Stimulated activated CD4-positive, alpha-beta T cell treated with anti-CD3 and anti-CD28 coated beads, Interleukin-1b, Interleukin-23, amount 100 ng/mL, for 1 hour (primary cell): ENCODE data around the gene ALMS1.
"Not testable (repeated sequence)": the region's sequence is repeated elsewhere in the genome, so short reads cannot be mapped to it uniquely, and the experiment has no call there.

Experiments used
- DNase-seq, 2 donors: peaks; one replicate each; pipeline ENCODE4 v3.0.0-alpha.2; 2020; ENCODE audit warnings: low read depth in 2 of 2

The ALMS1 gene, protein sequence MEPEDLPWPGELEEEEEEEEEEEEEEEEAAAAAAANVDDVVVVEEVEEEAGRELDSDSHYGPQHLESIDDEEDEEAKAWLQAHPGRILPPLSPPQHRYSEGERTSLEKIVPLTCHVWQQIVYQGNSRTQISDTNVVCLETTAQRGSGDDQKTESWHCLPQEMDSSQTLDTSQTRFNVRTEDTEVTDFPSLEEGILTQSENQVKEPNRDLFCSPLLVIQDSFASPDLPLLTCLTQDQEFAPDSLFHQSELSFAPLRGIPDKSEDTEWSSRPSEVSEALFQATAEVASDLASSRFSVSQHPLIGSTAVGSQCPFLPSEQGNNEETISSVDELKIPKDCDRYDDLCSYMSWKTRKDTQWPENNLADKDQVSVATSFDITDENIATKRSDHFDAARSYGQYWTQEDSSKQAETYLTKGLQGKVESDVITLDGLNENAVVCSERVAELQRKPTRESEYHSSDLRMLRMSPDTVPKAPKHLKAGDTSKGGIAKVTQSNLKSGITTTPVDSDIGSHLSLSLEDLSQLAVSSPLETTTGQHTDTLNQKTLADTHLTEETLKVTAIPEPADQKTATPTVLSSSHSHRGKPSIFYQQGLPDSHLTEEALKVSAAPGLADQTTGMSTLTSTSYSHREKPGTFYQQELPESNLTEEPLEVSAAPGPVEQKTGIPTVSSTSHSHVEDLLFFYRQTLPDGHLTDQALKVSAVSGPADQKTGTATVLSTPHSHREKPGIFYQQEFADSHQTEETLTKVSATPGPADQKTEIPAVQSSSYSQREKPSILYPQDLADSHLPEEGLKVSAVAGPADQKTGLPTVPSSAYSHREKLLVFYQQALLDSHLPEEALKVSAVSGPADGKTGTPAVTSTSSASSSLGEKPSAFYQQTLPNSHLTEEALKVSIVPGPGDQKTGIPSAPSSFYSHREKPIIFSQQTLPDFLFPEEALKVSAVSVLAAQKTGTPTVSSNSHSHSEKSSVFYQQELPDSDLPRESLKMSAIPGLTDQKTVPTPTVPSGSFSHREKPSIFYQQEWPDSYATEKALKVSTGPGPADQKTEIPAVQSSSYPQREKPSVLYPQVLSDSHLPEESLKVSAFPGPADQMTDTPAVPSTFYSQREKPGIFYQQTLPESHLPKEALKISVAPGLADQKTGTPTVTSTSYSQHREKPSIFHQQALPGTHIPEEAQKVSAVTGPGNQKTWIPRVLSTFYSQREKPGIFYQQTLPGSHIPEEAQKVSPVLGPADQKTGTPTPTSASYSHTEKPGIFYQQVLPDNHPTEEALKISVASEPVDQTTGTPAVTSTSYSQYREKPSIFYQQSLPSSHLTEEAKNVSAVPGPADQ (N-terminal part only)

DNA sequence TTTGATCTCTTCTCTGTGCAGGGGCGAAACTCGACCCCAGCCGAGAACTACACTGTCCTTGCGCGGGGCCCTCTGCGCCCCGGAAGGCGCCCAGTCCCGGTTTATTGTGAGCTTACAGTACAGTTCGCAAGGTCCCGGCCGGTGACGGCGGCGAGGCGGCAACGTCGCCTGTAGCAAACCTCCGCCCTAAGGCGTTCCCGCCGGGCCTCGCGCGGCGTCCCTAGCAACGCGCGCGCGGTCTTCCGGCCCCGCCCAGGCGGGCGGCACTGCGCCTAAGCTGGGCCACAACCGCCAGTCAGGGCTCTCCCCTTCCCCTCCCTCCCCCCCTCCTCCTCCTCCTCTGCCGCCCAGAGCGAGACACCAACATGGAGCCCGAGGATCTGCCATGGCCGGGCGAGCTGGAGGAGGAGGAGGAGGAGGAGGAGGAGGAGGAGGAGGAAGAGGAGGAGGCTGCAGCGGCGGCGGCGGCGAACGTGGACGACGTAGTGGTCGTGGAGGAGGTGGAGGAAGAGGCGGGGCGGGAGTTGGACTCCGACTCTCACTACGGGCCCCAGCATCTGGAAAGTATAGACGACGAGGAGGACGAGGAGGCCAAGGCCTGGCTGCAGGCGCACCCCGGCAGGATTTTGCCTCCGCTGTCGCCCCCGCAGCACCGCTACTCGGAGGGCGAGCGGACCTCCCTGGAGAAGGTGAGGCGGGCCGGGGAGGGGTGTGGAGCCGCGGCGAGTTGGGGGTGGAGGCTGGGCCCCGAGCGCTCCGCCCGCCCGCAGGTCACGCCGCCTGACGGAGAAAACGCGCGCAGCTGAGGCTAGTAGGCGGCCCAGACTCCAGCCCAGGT lies at the start of gene ALMS1:
ALMS1 (plus strand) TSS at position 333 of the 838 bp plus-strand sequence; CDS start at position 366, 33 bp downstream.
- peak; percentile 67 to 72 for DNase-seq

DNA sequence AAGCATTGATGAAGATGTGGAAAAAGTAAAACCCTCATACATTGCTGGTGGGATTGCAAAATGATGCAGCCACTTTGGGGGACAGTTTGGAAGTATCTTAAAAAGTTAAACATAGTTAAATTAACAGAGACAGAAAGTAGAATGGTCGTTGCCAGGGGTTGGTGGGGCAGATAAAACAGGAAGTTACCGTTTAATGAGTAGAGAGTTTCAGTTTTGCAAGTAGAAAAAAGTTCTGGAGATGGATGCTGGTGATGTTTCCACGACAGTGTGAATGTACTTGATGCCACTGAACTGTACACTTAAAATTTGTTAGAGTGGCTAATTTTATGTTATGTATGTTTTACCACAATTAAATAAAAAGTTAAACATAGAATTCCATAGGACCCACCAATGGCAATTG lies 47.8 kb upstream of the ALMS1 start:
- no peak for DNase-seq

DNA sequence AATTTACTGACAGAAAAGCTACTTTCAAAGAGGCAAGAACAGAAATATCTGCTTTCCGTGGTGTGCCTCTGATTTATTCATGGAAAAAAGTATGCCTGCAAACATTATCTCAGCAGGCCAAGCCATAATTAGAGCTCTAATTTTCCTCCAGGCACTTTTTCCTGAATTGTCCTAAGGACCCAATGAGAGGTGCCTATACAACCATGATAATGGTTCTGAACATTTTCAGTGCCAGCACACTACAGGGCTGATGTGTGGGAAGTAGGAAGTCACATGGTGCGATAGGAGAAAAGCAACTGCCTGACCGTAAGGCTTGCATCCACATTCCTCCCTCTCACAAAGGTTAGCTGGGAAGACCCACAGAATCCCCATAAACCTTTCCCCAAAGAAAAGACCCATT lies 46.4 kb upstream of the ALMS1 start:
- no peak for DNase-seq

DNA sequence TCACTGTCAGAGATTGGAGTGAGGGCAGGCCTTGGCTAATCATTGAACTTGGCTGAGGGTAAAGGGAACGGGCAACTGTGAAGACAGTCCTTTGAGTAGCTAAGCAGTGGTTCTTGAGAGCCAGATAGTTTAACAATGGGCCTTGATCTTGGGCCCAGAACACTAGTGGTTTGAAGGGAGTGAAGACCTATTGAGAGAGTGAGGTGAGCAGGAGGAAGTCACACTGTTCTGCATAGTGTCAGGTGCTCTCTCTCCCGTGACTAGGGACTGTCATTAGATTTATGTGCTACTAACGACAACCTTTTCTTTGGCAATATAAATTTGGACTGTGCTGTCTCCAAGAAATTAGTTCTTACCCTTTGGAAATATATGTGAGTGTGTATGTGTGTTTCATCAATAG lies 44.6 kb upstream of the ALMS1 start:
- no peak for DNase-seq

DNA sequence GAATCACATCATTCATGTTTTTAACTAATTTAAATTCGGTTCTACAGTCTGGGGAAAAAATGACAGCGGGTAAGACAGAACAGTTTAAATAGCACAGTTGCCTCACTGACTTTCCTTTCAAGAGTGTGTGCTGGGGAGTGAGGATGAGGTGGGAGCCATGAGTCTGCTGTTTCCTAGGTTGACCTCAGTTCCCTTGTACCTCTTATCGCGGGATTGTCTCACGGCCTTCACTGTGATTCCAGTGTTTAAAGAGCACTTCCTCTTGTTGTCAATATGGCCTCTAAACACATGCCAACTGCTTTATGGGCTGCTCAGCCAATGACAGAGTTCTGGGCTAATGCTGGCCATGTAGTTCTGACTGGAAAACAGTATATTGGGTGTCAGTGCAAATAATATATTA lies 41.6 kb upstream of the ALMS1 start:
- no peak for DNase-seq

DNA sequence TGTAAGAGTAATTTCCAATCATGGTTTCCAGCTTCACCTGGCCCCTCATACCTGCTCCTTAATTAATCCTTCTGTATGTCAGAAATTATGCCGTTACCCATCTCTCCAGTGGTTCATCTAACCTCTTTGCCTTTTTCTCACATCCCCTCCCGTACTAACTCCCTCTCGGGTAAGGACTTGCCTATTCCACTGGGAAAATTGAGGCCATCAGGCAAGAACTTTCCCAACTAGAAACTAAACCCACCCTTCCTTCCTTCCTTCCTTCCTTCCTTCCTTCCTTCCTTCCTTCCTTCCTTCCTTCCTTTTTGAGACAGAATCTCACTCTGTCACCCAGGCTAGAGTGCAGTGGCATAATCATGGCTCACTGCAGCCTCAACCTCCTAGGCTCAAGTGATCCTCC lies 40.9 kb upstream of the ALMS1 start:
- not testable (repeated sequence) for DNase-seq

DNA sequence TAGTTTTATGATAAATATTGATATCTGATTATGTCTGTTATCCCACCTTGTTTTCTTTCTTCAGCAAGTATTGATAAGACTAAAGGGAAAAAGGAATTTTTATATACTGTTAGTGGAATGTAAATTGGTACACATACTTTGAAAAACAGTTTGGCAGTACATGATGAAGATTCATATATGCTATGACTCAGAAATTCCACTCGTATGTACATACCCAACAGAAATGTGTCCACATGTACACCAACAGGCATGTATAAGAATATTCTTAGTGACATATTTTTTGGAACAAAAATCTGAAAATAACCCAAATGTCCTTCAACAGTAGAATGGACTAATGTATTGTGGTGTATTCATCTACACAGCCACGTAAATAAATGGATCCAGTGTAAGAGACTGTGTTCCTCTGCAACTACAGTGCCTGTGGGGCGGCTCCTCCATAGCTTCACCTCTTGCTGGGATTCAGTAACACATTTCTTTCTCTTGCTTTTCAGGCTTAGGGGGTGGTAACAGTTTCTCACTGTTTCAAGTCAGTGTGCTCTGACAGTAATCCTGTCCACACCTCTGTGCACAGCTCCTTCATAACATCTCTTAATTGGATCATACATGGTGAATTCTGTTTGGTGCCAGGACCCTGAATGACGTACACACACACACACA lies 35.5 kb upstream of the ALMS1 start:
- DNase-seq, result no peak

DNA sequence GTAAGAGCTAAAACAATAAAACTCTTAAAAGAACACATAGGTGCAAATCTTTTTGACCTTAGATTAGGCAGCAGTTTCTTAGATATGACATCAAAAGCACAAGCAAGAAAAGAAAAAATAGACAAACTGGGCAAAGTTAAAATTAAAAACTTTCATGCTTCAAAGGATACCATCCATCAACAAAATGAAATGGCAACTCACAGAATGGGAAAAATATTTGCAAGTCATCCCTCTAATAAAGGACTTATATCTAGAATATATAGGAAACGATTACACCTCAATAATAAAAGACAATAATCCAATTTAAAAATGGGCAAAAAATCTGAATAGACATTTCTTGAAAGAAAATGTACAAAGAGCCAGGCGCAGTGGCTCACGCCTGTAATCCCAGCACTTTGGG lies 29.5 kb upstream of the ALMS1 start:
- DNase-seq, result no peak

DNA sequence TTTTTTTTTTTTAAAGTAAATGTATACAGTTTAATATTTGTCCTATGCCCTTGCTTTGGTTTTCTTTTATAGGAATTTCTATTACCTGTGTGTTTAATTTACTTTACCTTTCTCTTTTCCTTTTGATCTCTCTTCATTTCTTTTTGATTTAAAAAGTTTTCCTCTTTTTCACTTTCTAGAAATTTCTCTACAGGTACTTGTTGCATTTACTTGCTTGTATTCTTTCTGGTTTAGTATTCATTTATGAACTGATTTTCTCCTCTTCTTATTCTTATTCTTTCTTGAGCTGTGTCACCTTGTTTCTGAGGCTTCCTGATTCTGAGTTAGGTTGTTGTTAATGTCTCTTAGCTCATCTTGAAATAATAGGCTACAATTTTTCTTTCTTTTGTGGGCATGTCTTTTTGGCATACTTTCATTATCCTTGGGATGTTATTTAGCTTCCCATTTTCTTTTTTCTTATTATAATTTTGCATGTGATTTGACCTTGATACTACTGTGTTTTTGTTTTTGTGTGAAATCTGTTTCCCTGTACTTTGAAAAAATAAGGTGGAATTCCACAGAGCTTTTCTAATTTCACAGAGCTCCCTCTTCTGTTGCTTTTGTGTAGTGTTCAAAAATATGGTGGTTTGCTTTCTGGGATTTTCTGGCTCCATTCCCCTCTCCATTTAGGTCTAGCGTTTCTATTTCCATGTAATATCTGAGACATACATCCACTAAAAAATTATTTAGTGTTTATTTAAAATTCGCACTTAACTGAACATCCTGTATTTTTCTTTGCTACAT lies 25.5 kb upstream of the ALMS1 start:
- no peak for DNase-seq

DNA sequence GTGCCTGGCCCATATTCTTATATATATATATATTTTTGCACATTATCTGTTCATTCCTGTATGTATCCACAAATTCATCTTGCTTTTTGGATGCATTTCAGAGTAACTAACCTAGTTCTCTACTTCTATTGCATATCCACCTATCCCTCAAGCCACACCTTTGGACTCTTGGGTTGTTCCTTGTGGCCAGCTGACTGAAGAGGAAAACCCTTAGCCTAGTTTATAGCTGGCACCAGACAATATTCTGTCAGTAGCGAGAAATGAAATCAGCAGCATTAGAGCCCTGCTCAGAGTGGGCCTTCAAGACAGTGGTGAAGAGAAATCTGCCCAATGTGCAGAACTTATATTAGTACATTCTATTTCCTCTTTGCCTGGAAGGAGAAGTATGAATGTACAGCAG lies 19.6 kb upstream of the ALMS1 start:
- no peak for DNase-seq

DNA sequence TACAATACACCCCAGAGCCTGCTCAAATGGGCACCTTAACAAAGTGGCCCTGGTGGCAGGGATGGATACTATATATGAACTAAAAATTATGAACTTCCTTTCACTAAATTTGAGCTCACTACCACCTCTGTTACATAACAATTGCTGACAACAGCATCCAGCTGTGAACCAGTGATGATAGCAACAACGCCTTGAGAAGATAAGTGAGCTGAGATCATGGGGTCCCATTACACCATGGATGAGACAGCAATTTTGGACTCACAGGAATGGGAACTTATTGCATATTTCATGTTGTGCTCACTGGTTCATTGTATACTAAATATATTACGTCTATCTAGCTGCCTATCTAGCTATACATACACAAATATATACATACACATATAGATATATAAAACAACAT lies 16.9 kb upstream of the ALMS1 start:
- no peak for DNase-seq

DNA sequence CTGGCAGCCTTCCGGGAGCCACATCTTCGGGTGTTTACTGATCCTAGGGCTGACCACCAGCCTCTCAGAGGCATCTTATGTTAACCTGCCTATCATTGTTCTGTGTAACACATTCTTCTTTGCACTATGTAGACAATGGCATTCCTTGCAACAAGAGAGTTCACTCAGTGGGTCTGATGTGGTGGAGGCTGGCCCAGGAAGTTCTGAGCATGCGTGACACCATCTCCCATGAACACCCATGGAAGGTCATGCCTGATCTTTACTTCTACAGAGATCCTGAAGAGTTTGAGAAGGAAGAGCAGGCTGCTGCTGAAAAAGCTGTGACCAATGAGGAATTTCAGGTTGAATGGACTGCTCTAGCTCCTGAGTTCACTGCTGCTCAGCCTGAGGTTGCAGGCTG lies 15.3 kb upstream of the ALMS1 start:
- no peak for DNase-seq

DNA sequence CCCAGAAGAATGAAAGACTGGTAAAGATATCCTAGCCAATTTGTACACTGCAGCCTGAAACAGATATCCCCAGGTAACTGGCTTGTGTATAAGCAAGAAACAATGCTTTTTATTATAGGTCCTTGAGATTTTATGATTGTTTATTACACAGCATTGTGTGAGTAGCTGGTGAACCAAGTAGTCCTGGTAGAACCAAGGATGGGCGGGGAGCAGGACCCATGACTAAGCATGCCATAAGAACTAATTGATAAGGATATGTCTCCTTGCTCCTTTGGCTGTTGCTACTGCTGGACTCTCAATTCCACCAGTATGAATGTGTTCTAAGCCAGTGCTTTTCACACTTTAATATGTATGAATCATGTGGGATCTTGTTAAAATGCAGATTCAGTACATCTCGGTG lies 12.3 kb upstream of the ALMS1 start:
- no peak for DNase-seq

DNA sequence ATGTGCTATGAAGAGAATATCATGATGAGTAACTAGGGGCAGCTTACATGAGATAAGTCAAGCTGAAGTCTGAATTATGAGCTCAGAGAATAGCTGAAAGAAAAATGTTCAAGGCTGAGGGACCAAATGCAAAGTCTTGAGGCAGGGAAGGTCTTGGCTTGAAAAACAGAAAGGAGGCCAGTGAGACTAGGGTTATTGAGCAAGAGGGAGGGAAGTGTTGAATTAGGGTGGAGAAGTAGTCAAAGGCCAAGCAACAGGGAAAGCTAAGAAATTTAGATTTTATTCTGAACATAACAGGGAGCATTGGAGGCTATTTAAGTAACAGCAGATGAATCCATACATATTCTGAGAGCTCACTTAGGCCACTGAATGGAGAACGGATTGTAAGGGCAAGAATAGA lies 11.4 kb upstream of the ALMS1 start:
- DNase-seq, result no peak

DNA sequence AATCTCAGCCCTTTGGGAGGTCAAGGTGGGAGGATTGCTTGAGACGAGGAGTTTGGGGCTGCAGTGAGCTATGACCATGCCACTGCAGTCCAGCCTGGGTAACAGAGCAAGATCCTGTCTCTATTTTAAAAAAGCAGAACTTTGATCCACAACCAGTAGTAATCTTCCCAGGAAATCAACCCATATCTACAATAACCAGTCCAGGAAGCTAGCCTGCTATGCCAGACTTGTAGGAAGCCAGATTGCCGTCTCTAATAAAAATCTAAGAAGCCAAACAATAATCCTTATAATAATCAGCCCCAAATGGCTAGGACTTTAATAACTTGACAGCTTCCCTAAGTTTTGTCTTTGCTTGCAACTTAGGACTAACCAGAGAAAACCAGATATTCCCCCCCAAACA lies 9.0 kb upstream of the ALMS1 start:
- DNase-seq, result no peak

DNA sequence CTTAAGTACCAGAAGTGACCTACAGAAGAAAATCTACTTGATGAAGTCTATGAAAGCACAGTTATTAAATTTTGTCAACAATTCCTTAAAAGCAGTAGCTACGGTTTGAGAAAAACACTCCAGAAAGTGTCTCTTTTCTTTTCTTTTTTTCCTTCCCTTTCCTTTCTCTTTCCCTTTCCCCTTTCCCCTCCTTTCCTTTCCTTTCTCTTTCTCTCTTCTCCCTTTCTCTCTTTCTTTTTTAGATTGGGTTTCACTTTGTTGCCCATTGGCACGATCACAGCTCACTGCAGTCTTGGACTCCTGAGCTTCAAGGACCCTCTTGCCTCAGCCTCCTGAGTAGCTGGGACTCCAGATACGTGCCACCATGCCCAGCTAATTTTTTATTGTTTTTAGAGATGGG lies 2.6 kb upstream of the ALMS1 start:
- DNase-seq, result no peak

DNA sequence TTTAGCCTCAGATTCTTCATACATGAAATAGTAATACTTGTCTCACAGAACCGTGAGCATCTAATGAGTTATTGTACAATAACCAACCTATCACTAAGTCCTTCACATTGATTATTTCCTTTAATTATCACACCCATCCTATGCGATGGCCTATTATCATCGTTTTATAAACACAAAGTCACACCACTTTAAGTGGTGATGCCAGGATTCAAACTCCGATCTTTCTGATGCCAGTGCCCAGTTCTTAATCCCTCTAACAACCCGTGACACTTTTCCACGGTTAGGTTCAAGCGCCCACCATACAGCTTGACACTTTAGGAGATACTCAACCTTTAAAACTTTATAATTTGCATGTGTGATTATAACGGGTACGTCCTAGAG lies 523 bp upstream of the ALMS1 start:
- DNase-seq, result no peak

DNA sequence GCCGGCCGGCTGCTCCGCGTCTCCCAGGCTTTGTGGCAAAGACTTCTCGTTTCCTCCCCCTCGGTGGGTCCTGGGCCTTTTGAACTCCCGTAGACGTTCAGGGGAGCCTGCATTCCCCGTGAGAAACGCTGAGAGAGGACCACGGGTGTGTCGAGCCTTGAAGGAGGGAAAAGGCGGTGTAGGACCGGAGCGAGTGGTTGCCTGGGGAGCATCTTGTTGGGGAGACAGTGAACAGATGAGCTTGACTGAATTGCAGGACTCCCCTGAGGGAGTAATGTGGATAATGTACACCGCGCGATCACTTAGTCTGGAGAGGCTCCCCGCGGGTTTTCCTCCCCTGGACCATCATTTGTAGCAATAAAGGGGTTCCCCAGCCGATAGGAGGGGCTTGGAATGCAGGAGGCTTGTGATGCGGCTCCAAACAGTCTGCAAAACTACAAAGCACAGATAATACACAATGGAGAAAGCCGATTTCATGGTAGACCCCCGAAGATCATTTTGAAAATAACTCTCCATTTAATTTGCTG lies 769 bp downstream of the ALMS1 start:
- no peak for DNase-seq

DNA sequence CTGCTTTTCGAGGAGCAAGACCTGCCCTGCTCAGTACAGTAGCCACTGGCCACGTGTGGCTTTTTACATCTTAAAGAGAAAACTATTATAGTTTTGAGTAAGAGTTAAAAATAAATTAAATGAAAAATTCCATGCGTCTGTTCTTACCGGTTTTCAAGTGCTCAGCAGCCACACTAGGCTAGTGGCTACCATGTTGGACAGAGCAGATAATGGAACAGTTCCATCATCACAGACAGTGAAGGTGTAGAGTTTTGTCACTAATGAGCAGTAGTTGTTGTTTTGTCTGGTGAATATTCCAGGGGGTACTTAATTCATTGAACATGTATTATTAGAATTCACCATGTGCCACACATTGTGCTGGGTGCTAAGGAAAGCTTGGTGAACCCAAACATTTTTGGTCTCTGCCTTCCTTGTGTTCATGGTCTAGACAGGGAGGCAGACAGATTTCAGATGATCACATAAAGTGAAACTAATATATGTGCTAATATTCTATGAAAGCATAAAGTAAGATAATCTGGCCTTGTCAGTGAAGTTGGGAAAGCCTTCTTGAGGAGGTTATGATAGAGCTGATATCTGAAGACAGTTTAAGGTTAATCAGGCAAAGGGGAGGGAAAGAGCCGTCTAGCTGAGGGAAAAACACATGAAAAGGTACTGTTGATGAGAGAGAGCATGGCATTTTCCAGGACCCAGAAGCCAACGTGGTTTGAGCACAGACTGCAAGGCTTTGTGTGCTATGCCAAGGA lies 1.4 kb downstream of the ALMS1 start:
- no peak for DNase-seq
